Prostate gland (tissue), 2 donors: ENCODE data around the gene SORBS2. TPM values are rescaled to one million over a fixed set of nuclear protein-coding genes. Genes with fewer than 3 reads are reported as not detected.
"Not testable (repeated sequence)": the region's sequence is repeated elsewhere in the genome, so short reads cannot be mapped to it uniquely, and the experiment has no call there.

Source experiments
- DNase-seq: peaks from one replicate; pipeline ENCODE4 v3.0.0-alpha.2; 2019; ENCODE audit warnings: low spot score
- H3K27ac ChIP-seq, 2 donors: fragments of 200-600 bp; sonication (generic); 2 replicates each; pipeline ENCODE4 v1.5.1; 2017 to 2019
- H3K27me3 ChIP-seq: fragments of 200-600 bp; sonication (generic); replicated peaks from 2 replicates; pipeline ENCODE4 v1.5.1; 2019; ENCODE audit not compliant: insufficient read depth
- H3K36me3 ChIP-seq, 2 donors: fragments of 200-600 bp; sonication (generic); 1 replicate in 1 of 2; 2 replicates in 1 of 2; pipeline versions ENCODE4 v1.5.1 to v1.8.1; 2017 to 2019
- H3K4me1 ChIP-seq: fragments of 200-600 bp; sonication (generic); replicated peaks from 2 replicates; pipeline ENCODE4 v1.5.1; 2019
- H3K4me3 ChIP-seq, 2 donors: fragments of 200-600 bp; sonication (generic); 2 replicates each; pipeline ENCODE4 v1.5.1; 2017 to 2019
- H3K9me3 ChIP-seq: fragments of 200-600 bp; sonication (generic); 2 replicates; pipeline ENCODE4 v1.5.1; 2017
- CTCF ChIP-seq, 4 experiments: fragments of 200-600 bp in 2 of 4; fragments of 450-650 bp in 2 of 4; sonication (generic) in 2 of 4; IDR thresholded peaks; 1 replicate in 3 of 4; 2 replicates in 1 of 4; pipeline ENCODE4 v1.5.1; 2016 to 2019; ENCODE audit warnings: antibody characterized with exemption in 4 of 4, mild to moderate bottlenecking in 2 of 4, moderate library complexity in 2 of 4
- POLR2A ChIP-seq: fragments of 450-650 bp; IDR thresholded peaks from one replicate; pipeline ENCODE4 v1.6.1; 2016; ENCODE audit warnings: antibody characterized with exemption, mild to moderate bottlenecking
- POLR2AphosphoS5 ChIP-seq: sonication (generic); formaldehyde crosslinking; IDR thresholded peaks from one replicate; pipeline ENCODE4 v1.6.1; 2017; ENCODE audit warnings: antibody characterized with exemption
- WGBS: methylation state at CpG from one replicate; pipeline ENCODE4 v1.1.5; 2018; 5-methylcytosine and 5-hydroxymethylcytosine counted together
- intact Hi-C: fragments of 100-400 bp; cut with DNase I; formaldehyde crosslinking; loops from one replicate; pipeline ENCODE4 v1.14.2; 2022
- total RNA-seq, 2 donors: library from RNA; depleted of rRNA; stranded (reverse); fragments of >200 nt; gene quantifications; one replicate each; pipeline ENCODE4 v1.1.0, GENCODE V29; 2016

SORBS2 gene
- 100 to 1,000 TPM; 175 to 242 TPM for total RNA-seq

GRCh38 chr4:185811509-185812364 lies at the start of gene SORBS2:
SORBS2 (minus strand) TSS chr4:185812194; CDS start chr4:185690571, 121,623 bp downstream.
- DNase-seq: peak; percentile 76
- Histone ChIP-seq H3K27ac (peak within 1 kb of the TSS; percentile 67 to 74), H3K27me3 (no peaks in the 10 kb centered on the region), H3K4me1 (no peaks in the 10 kb centered on the region), H3K9me3 (no peaks in the 10 kb centered on the region), H3K4me3 (peak within 1 kb of the TSS; percentile 35 to 42), H3K36me3 (no peaks in the 10 kb centered on the region)
- 41% methylated on average over 20 of the region's 20 CpGs for WGBS
- intact Hi-C loops: loop anchor here (10.0 kb wide), 2 partner anchors 157 to 213 kb away; no protein-coding TSS in a partner anchor
- TF ChIP-seq CTCF (IDR thresholded peaks at IDR 0.05) (no peak), POLR2AphosphoS5 (peak; percentile 22), POLR2A (peak; percentile 21)

GRCh38 chr4:185859111-185859510 lies 47.1 kb upstream of the SORBS2 start:
- Histone ChIP-seq H3K4me3 (no peak overlapping the region), H3K36me3 (no peaks in the 10 kb centered on the region), H3K27ac (no peak overlapping the region), H3K27me3 (no peaks in the 10 kb centered on the region), H3K4me1 (no peaks in the 10 kb centered on the region), H3K9me3 (no peaks in the 10 kb centered on the region)
- WGBS: 54% methylated on average over 7 of the region's 7 CpGs
- intact Hi-C loops: no loop called here
- no peak for DNase-seq
- no peak for TF ChIP-seq POLR2AphosphoS5
- TF ChIP-seq CTCF (IDR thresholded peaks at IDR 0.05): no peak
- no peak for TF ChIP-seq POLR2A

- DNase-seq, H3K4me3 ChIP-seq, H3K9me3 ChIP-seq, H3K27ac ChIP-seq, H3K36me3 ChIP-seq, H3K4me1 ChIP-seq, intact Hi-C loops, H3K27me3 ChIP-seq: not testable (repeated sequence)
- WGBS: 63% methylated on average over 4 of the region's 4 CpGs
Observed at GRCh38 chr4:185857561-185857960, 45.6 kb upstream of the SORBS2 start.

GRCh38 chr4:185853841-185854240 lies 41.8 kb upstream of the SORBS2 start:
- DNase-seq: no peak
- 77% methylated on average over 3 of the region's 3 CpGs for WGBS
- Histone ChIP-seq H3K36me3 (no peaks in the 10 kb centered on the region), H3K4me3 (no peak overlapping the region), H3K4me1 (no peaks in the 10 kb centered on the region), H3K9me3 (no peaks in the 10 kb centered on the region), H3K27me3 (no peaks in the 10 kb centered on the region), H3K27ac (no peak overlapping the region)
- no peak for TF ChIP-seq POLR2A
- no peak for TF ChIP-seq CTCF (IDR thresholded peaks at IDR 0.05)
- TF ChIP-seq POLR2AphosphoS5: no peak
- intact Hi-C loops: no loop called here

- TF ChIP-seq POLR2AphosphoS5 (no peak), CTCF (IDR thresholded peaks at IDR 0.05) (no peak), POLR2A (no peak)
- no peak for DNase-seq
- intact Hi-C loops: no loop called here
- Histone ChIP-seq H3K4me3 (no peak overlapping the region), H3K9me3 (no peaks in the 10 kb centered on the region), H3K36me3 (no peaks in the 10 kb centered on the region), H3K27me3 (no peaks in the 10 kb centered on the region), H3K27ac (no peak overlapping the region), H3K4me1 (no peaks in the 10 kb centered on the region)
- 57% methylated on average over 1 of the region's 1 CpG for WGBS
Observed at GRCh38 chr4:185852961-185853360, 41.0 kb upstream of the SORBS2 start.
